ENCODE data around the gene SDK2.

GRCh38 chr17:73289549-73290254, 354.5 kb downstream of the SDK2 start:
- TF ChIP-seq, protein P1, sequence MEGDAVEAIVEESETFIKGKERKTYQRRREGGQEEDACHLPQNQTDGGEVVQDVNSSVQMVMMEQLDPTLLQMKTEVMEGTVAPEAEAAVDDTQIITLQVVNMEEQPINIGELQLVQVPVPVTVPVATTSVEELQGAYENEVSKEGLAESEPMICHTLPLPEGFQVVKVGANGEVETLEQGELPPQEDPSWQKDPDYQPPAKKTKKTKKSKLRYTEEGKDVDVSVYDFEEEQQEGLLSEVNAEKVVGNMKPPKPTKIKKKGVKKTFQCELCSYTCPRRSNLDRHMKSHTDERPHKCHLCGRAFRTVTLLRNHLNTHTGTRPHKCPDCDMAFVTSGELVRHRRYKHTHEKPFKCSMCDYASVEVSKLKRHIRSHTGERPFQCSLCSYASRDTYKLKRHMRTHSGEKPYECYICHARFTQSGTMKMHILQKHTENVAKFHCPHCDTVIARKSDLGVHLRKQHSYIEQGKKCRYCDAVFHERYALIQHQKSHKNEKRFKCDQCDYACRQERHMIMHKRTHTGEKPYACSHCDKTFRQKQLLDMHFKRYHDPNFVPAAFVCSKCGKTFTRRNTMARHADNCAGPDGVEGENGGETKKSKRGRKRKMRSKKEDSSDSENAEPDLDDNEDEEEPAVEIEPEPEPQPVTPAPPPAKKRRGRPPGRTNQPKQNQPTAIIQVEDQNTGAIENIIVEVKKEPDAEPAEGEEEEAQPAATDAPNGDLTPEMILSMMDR (IDR thresholded peaks at IDR 0.05; ENCODE audit: low read length), result no peak
- TF ChIP-seq EZH2phosphoT487 (IDR thresholded peaks at IDR 0.05; ENCODE audit: low read length) (no peak), EZH2 (optimal IDR thresholded peaks at IDR 0.05; ENCODE audit: low read depth, low read length) (no peak)

Data from MM.1S (cell line).